Psoas muscle (tissue), 8 donors: Measurements from ENCODE around the gene OGDHL. TPM values are rescaled to one million over a fixed set of nuclear protein-coding genes. Genes with fewer than 3 reads are reported as not detected.

ENCODE experiments used
- ATAC-seq, 4 donors: fragments of 200-7000 bp; cut with Tn5 transposase; one replicate each; pipeline ENCODE4 v1.9.1; 2020; ENCODE audit warnings: moderate library complexity in 3 of 4, mild to moderate bottlenecking in 2 of 4
- DNase-seq, 2 donors: peaks; one replicate each; pipeline ENCODE4 v3.0.0-alpha.2; 2020
- H3K27ac ChIP-seq: fragments of 200-600 bp; one replicate; pipeline ENCODE4 v1.8.0; 2022
- H3K27me3 ChIP-seq, 3 donors: fragments of 200-600 bp in 1 of 3; one replicate each; pipeline versions ENCODE4 v1.6.1 to v1.8.0; 2013 to 2022; ENCODE audit warnings: low read length in 2 of 3, mild to moderate bottlenecking in 2 of 3, moderate library complexity in 1 of 3; ENCODE audit not compliant: insufficient read depth in 3 of 3
- H3K36me3 ChIP-seq, 2 donors: fragments of 200-600 bp in 1 of 2; one replicate each; pipeline versions ENCODE4 v1.6.1 to v1.8.0; 2013 to 2022; ENCODE audit warnings: low read depth in 1 of 2, mild to moderate bottlenecking in 1 of 2, moderate library complexity in 1 of 2; ENCODE audit not compliant: insufficient read depth in 1 of 2
- H3K4me1 ChIP-seq: fragments of 200-600 bp; one replicate; pipeline ENCODE4 v1.8.0; 2022
- H3K4me3 ChIP-seq: fragments of 200-600 bp; one replicate; pipeline ENCODE4 v1.8.0; 2022; ENCODE audit warnings: mild to moderate bottlenecking
- H3K9me3 ChIP-seq: fragments of 200-600 bp; one replicate; pipeline ENCODE4 v1.8.0; 2022
- CTCF ChIP-seq: fragments of 200-600 bp; IDR thresholded peaks from one replicate; pipeline ENCODE4 v1.8.0; 2022; ENCODE audit warnings: antibody characterized with exemption
- WGBS, 3 donors: extraction: QIAGEN DNeasy Blood & Tissue Kit; methylation state at CpG; one replicate each; pipeline versions ENCODE4 v1.1.6 to v1.1.7; 2013; 5-methylcytosine and 5-hydroxymethylcytosine counted together
- intact Hi-C, 2 donors: fragments of 100-400 bp; cut with DNase I; formaldehyde crosslinking; loops; one replicate each; pipeline versions ENCODE4 v1.11.0 to v1.14.2; 2022
- polyA plus RNA-seq, 3 donors: library from polyadenylated mRNA; stranded (reverse); fragments of 200-250 nt; gene quantifications; one replicate each; pipeline ENCODE4 v1.2.3, GENCODE V29; 2013
- total RNA-seq, 4 donors: library from RNA; stranded (reverse); fragmentation: NEBNext Ultra II Directional in 2 of 4; extraction: Animal tissue kit (Norgen Biotek cat#: 25700) in 2 of 4; gene quantifications; one replicate each; pipeline versions ENCODE4 v1.2.1 to v1.2.4, GENCODE V29; 2021 to 2023
- donor health status: healthy with polysubstance abuse.
- donor health status: DM: no; HTN: no; CAD: no; lungs with moderate emphysema.
- donor health status: Bipolar disorder and iron deficiency.
- donor health status: healthy.
- donor health status: DM: yes; HTN: yes; CAD: no.
- donor health status: DM: no; HTN: no; CAD: no.
- donor health status: DM: no; HTN: no; CAD: no.
- donor health status: DM: yes; HTN: yes; CAD: no.

Gene OGDHL
- total and polyA plus RNA-seq, 7 donors, result 0.01 to 0.32 (median 0.09) TPM; not detected in 3

DNA sequence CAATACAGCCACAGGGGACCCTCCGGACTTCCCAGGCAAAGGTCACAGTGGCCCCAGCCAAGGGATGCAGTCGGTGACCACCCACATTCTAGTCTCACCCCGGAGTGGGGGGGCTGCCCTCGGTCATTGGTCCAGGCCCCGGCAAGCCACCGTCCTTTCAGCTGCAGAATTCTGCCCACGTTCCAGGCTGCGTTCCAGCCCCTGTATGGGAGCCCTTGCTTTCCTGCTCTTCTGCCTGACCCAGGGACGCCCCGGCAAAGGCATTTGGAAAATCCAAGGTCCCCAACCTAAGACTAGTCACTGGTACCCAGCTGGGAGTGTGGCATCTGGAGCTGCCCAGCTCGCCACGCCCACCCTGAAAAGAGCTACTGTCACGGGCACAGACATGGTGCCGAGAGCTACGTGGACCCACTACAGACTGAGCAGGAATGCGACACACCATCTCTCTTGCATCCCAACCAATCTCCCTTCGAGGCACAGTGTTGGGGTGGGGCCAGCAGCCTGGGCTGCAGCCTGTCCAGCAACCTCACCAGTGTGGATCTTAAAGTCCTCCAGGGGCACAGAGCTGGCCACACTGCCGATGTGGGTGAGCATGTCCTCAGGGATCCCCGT is 18.6 kb downstream of the OGDHL start:
- ATAC-seq (no peak), DNase-seq (no peak)
- Histone ChIP-seq H3K4me3 (no peak overlapping the region), H3K27me3 (peaks cover 0 to 2% (median 0%) of the 10 kb centered on the region in 3 donors), H3K4me1 (no peaks in the 10 kb centered on the region), H3K9me3 (no peaks in the 10 kb centered on the region), H3K27ac (no peak overlapping the region), H3K36me3 (no peaks in the 10 kb centered on the region)
- no peak for TF ChIP-seq CTCF
- intact Hi-C loops, result no loop called here
- 81 to 83% (median 83%) methylated on average over 19 of the region's 19 CpGs for WGBS, 3 donors

DNA sequence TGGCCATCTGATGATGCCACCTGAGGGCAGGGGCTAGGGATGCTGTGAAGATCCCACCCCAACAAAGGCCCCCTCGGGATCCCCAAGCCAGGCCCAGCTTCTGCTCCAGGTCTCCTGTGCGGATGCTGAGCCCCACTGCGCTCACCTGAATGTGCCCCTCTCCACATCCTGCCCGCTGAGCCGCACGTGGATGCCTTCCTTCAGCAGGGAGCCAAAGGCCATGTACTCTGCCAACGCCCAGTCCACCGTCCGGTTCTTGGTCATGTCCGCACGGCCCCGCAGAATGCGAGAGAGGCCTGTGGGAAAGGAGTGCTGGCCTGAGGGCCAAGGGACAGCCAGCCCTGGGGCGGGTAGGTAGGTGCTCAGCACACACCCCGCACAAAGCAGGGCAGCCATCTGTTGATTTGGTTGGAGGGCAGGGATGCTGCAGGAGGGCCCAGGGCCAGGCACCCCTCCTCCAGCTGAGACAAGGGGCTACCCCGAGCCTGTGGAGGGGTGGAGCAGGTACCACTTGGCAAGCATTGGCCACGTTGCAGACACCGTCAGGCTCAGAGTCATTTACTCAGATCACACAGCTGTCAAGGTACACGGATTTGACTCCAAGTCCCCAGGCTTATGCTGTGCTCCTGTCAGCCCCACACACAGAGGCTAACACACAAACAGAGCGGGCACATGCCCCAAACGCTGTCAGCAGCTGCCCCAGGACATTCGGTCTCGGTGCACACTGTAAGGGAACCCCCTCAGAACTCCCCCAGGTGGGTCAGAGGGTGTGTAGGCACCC is 19.2 kb downstream of the OGDHL start:
- H3K4me3 ChIP-seq, result no peak overlapping the region
- intact Hi-C loops, result no loop called here
- no peak for TF ChIP-seq CTCF
- 80 to 82% (median 82%) methylated on average over 23 of the region's 23 CpGs for WGBS, 3 donors
- no peaks in the 10 kb centered on the region for H3K9me3 ChIP-seq
- no peak for DNase-seq
- ATAC-seq, result no peak
- H3K27me3 ChIP-seq, result no peaks in the 10 kb centered on the region
- no peaks in the 10 kb centered on the region for H3K4me1 ChIP-seq
- H3K36me3 ChIP-seq, result no peaks in the 10 kb centered on the region
- no peak overlapping the region for H3K27ac ChIP-seq

DNA sequence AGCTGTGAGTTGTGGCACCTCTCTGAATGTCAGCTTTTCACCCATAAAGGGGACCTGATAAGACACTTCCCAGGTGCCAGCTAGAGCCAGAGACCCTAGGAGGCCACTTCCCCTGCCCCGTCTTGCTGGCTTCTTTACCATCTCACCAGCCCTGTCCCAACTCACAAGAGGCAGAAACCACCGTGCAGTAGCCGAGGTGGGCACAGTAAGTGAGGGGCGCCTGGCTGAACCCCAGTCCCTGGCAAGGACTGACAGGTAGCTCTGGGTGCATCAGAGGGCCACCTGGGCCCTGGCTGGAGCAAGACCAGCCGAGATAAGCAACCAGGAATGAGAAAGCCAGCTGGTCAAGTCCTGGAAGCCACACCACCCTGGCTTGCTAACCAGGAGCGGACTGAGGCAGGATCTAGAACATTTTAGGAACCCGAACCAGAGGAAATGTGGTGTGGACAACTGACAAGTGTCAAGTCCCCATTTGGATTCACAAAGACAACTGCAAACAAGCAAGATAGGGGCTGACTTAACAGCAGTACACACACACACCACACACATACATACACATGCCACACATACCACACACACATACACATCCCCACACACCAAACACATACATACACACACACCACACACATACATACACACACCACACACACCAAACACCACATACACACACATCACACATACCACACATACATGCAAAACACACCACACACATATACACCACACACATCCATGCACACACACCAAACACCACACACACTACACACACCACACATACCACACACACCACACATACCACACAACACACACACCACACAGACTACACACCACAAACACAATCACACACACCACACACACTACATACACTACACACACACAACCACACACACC is 20.8 kb downstream of the OGDHL start:
- ATAC-seq (no peak), DNase-seq (no peak)
- Histone ChIP-seq H3K4me3 (no peak overlapping the region), H3K36me3 (no peaks in the 10 kb centered on the region), H3K9me3 (no peaks in the 10 kb centered on the region), H3K27me3 (no peaks in the 10 kb centered on the region), H3K4me1 (no peaks in the 10 kb centered on the region), H3K27ac (no peak overlapping the region)
- 53 to 76% (median 60%) methylated on average over 6 to 7 of the region's 7 CpGs for WGBS, 3 donors
- TF ChIP-seq CTCF, result no peak
- intact Hi-C loops, result no loop called here

GRCh38 chr10:49740346-49741107 is 21.6 kb downstream of the OGDHL start:
- TF ChIP-seq CTCF, result no peak
- 85 to 87% (median 87%) methylated on average over 16 of the region's 16 CpGs for WGBS, 3 donors
- Histone ChIP-seq H3K27ac (no peak overlapping the region), H3K9me3 (no peaks in the 10 kb centered on the region), H3K27me3 (no peaks in the 10 kb centered on the region), H3K4me1 (no peaks in the 10 kb centered on the region), H3K4me3 (no peak overlapping the region), H3K36me3 (no peaks in the 10 kb centered on the region)
- no peak for ATAC-seq
- DNase-seq, result no peak
- intact Hi-C loops, result no loop called here
